PC-9 (cell line): ENCODE data around the gene NELL1.

Source experiments
- EZH2 ChIP-seq: fragments of 200-600 bp; sonication (generic); IDR thresholded peaks from 2 replicates; pipeline ENCODE4 v1.8.0; 2017; ENCODE audit warnings: antibody characterized with exemption, low read depth
- TF ChIP-seq, protein P1 (sequence below): fragments of 200-600 bp; sonication (generic); conservative IDR thresholded peaks from 2 replicates; pipeline ENCODE4 v1.6.1; 2017; ENCODE audit warnings: mixed run types, antibody characterized with exemption, mild to moderate bottlenecking, moderate library complexity

DNA sequence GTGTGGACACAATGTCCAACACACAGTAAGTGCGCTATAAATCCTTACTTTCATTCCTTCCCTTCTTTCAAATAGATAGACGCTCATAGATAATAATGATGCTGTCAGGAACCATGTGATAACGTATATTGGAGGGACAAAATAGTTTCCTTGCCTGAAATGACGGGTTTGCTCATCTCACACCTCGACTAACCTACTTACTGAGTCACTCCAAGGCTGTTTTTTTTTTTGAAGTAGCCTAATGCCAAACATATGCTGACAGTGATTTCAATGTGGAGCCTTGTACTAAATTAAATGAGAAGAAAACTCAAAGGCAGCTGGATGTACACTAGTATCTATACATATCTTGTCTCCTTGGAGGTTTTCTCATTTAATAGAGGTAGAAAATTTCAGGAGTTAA is 400.5 kb downstream of the NELL1 start:
- TF ChIP-seq, protein P1, sequence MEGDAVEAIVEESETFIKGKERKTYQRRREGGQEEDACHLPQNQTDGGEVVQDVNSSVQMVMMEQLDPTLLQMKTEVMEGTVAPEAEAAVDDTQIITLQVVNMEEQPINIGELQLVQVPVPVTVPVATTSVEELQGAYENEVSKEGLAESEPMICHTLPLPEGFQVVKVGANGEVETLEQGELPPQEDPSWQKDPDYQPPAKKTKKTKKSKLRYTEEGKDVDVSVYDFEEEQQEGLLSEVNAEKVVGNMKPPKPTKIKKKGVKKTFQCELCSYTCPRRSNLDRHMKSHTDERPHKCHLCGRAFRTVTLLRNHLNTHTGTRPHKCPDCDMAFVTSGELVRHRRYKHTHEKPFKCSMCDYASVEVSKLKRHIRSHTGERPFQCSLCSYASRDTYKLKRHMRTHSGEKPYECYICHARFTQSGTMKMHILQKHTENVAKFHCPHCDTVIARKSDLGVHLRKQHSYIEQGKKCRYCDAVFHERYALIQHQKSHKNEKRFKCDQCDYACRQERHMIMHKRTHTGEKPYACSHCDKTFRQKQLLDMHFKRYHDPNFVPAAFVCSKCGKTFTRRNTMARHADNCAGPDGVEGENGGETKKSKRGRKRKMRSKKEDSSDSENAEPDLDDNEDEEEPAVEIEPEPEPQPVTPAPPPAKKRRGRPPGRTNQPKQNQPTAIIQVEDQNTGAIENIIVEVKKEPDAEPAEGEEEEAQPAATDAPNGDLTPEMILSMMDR = no peak
- TF ChIP-seq EZH2 = no peak
